GM12892 (cell line): ENCODE data around the gene NAA11.
"Not testable (repeated sequence)": the region's sequence is repeated elsewhere in the genome, so short reads cannot be mapped to it uniquely, and the experiment has no call there.

ENCODE experiments used
- DNase-seq: peaks from one replicate; pipeline ENCODE4 v3.0.0; 2011; ENCODE audit not compliant: insufficient read length
- FAIRE-seq: peaks from 2 replicates; lab custom pipeline; 2011; peaks lifted over from hg19 to GRCh38; lab: Jason Lieb, UNC
- POLR2A ChIP-seq: IDR thresholded peaks from 2 replicates; pipeline ENCODE4 v1.6.1; 2011; ENCODE audit warnings: low read depth, low read length, control low read depth
- POLR2AphosphoS5 ChIP-seq: IDR thresholded peaks from 2 replicates; pipeline ENCODE4 v1.6.1; 2011; ENCODE audit warnings: low read depth, low read length, control low read depth
- TAF1 ChIP-seq: IDR thresholded peaks from 2 replicates; pipeline ENCODE4 v1.6.1; 2011; ENCODE audit warnings: low read depth, mild to moderate bottlenecking, control low read depth, low read length, borderline replicate concordance

Gene NAA11

GRCh38 chr4:79287076-79287475, 38.8 kb downstream of the NAA11 start:
- DNase-seq, result no peak
- no peak for TF ChIP-seq POLR2AphosphoS5
- TF ChIP-seq POLR2A, result no peak
- TF ChIP-seq TAF1, result no peak
- no peak for FAIRE-seq

GRCh38 chr4:79281566-79282359, 44.1 kb downstream of the NAA11 start:
- DNase-seq (no peak), FAIRE-seq (no peak)
- no peak for TF ChIP-seq POLR2AphosphoS5
- TF ChIP-seq POLR2A, result no peak
- no peak for TF ChIP-seq TAF1

GRCh38 chr4:79277467-79277866, 48.4 kb downstream of the NAA11 start:
- DNase-seq, FAIRE-seq: not testable (repeated sequence)

- no peak for FAIRE-seq
- TF ChIP-seq TAF1, result no peak
- no peak for TF ChIP-seq POLR2A
- DNase-seq, result no peak
These were observed 51.9 kb downstream of the NAA11 start for GRCh38 chr4:79273915-79274314.

GRCh38 chr4:79272761-79273160, 53.1 kb downstream of the NAA11 start:
- no peak for DNase-seq
- TF ChIP-seq TAF1, result no peak
- no peak for TF ChIP-seq POLR2A
- no peak for TF ChIP-seq POLR2AphosphoS5
- FAIRE-seq, result no peak

GRCh38 chr4:79272126-79272525, 53.7 kb downstream of the NAA11 start:
- FAIRE-seq, result no peak
- TF ChIP-seq POLR2A, result no peak
- TF ChIP-seq POLR2AphosphoS5, result no peak
- TF ChIP-seq TAF1, result no peak
- no peak for DNase-seq

GRCh38 chr4:79267671-79268070, 58.2 kb downstream of the NAA11 start:
- FAIRE-seq, result no peak
- no peak for TF ChIP-seq TAF1
- no peak for TF ChIP-seq POLR2AphosphoS5
- TF ChIP-seq POLR2A, result no peak
- no peak for DNase-seq
